Mesenchymal stem cell (in vitro differentiated cells and primary cell): Measurements from ENCODE around the gene NMNAT2.

ENCODE experiments used
- DNase-seq: peaks from one replicate; pipeline ENCODE4 v3.0.0-alpha.2; 2013
- H2AFZ ChIP-seq: one replicate; pipeline ENCODE4 v1.6.1; 2013; ENCODE audit warnings: low read depth, mild to moderate bottlenecking, control low read depth, inconsistent platforms, low read length, moderate library complexity
- H2AK5ac ChIP-seq: 2 replicates; pipeline ENCODE4 v1.6.1; 2013; ENCODE audit warnings: low read length, moderate library complexity, mild to moderate bottlenecking, inconsistent platforms; ENCODE audit not compliant: severe bottlenecking
- H2BK120ac ChIP-seq: one replicate; pipeline ENCODE4 v1.6.1; 2013; ENCODE audit warnings: low read depth, mild to moderate bottlenecking, inconsistent platforms, low read length, moderate library complexity
- H2BK12ac ChIP-seq, 2 experiments: one replicate each; pipeline ENCODE4 v1.6.1; 2013; ENCODE audit warnings: inconsistent platforms in 2 of 2, low read length in 2 of 2, mild to moderate bottlenecking in 2 of 2, moderate library complexity in 2 of 2, control low read depth in 1 of 2
- H2BK15ac ChIP-seq: one replicate; pipeline ENCODE4 v1.6.1; 2013; ENCODE audit warnings: mild to moderate bottlenecking, low read depth, inconsistent platforms; ENCODE audit not compliant: poor library complexity, severe bottlenecking
- H2BK5ac ChIP-seq: 2 replicates; pipeline ENCODE4 v1.6.1; 2013; ENCODE audit warnings: low read depth, mild to moderate bottlenecking, low read length, control low read depth, inconsistent platforms; ENCODE audit not compliant: poor library complexity, severe bottlenecking
- H3K14ac ChIP-seq, 2 experiments: one replicate each; pipeline ENCODE4 v1.6.1; 2013; ENCODE audit warnings: inconsistent platforms in 2 of 2, low read length in 2 of 2, control low read depth in 1 of 2, mild to moderate bottlenecking in 1 of 2, moderate library complexity in 1 of 2
- H3K18ac ChIP-seq, 2 experiments: one replicate each; pipeline ENCODE4 v1.6.1; 2013; ENCODE audit warnings: inconsistent platforms in 2 of 2, low read length in 2 of 2, control low read depth in 1 of 2, low read depth in 1 of 2, mild to moderate bottlenecking in 1 of 2
- H3K23ac ChIP-seq, 2 experiments: one replicate each; pipeline ENCODE4 v1.6.1; 2013; ENCODE audit warnings: inconsistent platforms in 2 of 2, low read length in 2 of 2, mild to moderate bottlenecking in 2 of 2, moderate library complexity in 2 of 2, control low read depth in 1 of 2
- H3K27ac ChIP-seq: 2 replicates; pipeline ENCODE4 v1.5.1; 2013; ENCODE audit warnings: mild to moderate bottlenecking, moderate library complexity, low read length, control low read depth, inconsistent platforms; ENCODE audit not compliant: poor library complexity, severe bottlenecking
- H3K27me3 ChIP-seq, 2 experiments: 2 replicates each; pipeline versions ENCODE4 v1.6.1 to v1.7.0; 2013; ENCODE audit warnings: low read length in 2 of 2, mild to moderate bottlenecking in 2 of 2, moderate library complexity in 2 of 2, control low read depth in 1 of 2, inconsistent platforms in 1 of 2; ENCODE audit not compliant: control insufficient read depth in 1 of 2, insufficient read depth in 1 of 2
- H3K36me3 ChIP-seq, 2 experiments: 2 replicates each; pipeline versions ENCODE4 v1.6.1 to v1.7.0; 2013; ENCODE audit warnings: low read length in 2 of 2, control low read depth in 1 of 2, inconsistent platforms in 1 of 2, low read depth in 1 of 2, mild to moderate bottlenecking in 1 of 2; ENCODE audit not compliant: insufficient read depth in 2 of 2, control insufficient read depth in 1 of 2
- H3K4ac ChIP-seq, 2 experiments: one replicate each; pipeline ENCODE4 v1.6.1; 2013; ENCODE audit warnings: inconsistent platforms in 2 of 2, low read length in 2 of 2, mild to moderate bottlenecking in 2 of 2, moderate library complexity in 2 of 2, control low read depth in 1 of 2, low read depth in 1 of 2
- H3K4me1 ChIP-seq: 2 replicates; pipeline ENCODE4 v1.6.1; 2013; ENCODE audit warnings: low read depth, low read length, control low read depth; ENCODE audit not compliant: control insufficient read depth, insufficient read depth
- H3K4me2 ChIP-seq: 2 replicates; pipeline ENCODE4 v1.6.1; 2013; ENCODE audit warnings: low read length, mild to moderate bottlenecking, inconsistent platforms; ENCODE audit not compliant: poor library complexity, severe bottlenecking
- H3K4me3 ChIP-seq, 2 experiments: 2 replicates each; pipeline versions ENCODE4 v1.5.1 to v1.7.0; 2013; ENCODE audit warnings: low read length in 2 of 2, mild to moderate bottlenecking in 2 of 2, control low read depth in 1 of 2, low read depth in 1 of 2; ENCODE audit not compliant: insufficient read depth in 1 of 2
- H3K79me1 ChIP-seq: replicated peaks from 2 replicates; pipeline ENCODE4 v1.6.1; 2013; ENCODE audit warnings: mild to moderate bottlenecking, control low read depth, low read length, inconsistent platforms; ENCODE audit not compliant: poor library complexity, severe bottlenecking
- H3K9ac ChIP-seq: 2 replicates; pipeline ENCODE4 v1.7.0; 2013; ENCODE audit warnings: mild to moderate bottlenecking, low read length, moderate library complexity
- H3K9me3 ChIP-seq: 2 replicates; pipeline ENCODE4 v1.7.0; 2013; ENCODE audit warnings: mild to moderate bottlenecking, low read length; ENCODE audit not compliant: control insufficient read depth
- H4K8ac ChIP-seq: one replicate; pipeline ENCODE4 v1.6.1; 2013; ENCODE audit warnings: inconsistent platforms, mild to moderate bottlenecking, low read length, moderate library complexity
- H4K91ac ChIP-seq: one replicate; pipeline ENCODE4 v1.6.1; 2013; ENCODE audit warnings: mild to moderate bottlenecking, low read length, inconsistent platforms
- WGBS: methylation state at CpG from one replicate; pipeline ENCODE4 v1.1.7; 2013; ENCODE audit warnings: mixed read lengths; 5-methylcytosine and 5-hydroxymethylcytosine counted together

NMNAT2 gene

GRCh38 chr1:183454377-183454776, 36.2 kb upstream of the NMNAT2 start:
- no peak overlapping the region for H3K4ac ChIP-seq
- no peak overlapping the region for H3K9ac ChIP-seq
- H3K79me1 ChIP-seq = no peaks in the 10 kb centered on the region
- H2BK5ac ChIP-seq = no peak overlapping the region
- no peaks in the 10 kb centered on the region for H3K36me3 ChIP-seq
- H2BK120ac ChIP-seq = no peak overlapping the region
- H3K23ac ChIP-seq = no peak overlapping the region
- WGBS = 84% methylated on average over 1 of the region's 2 CpGs
- H4K8ac ChIP-seq = no peak overlapping the region
- no peak overlapping the region for H3K4me3 ChIP-seq
- H3K4me2 ChIP-seq = no peak overlapping the region
- H3K27me3 ChIP-seq = peaks cover 3 to 7% of the 10 kb centered on the region in 2 experiments
- no peak overlapping the region for H3K14ac ChIP-seq
- no peak overlapping the region for H3K18ac ChIP-seq
- H2AFZ ChIP-seq = no peak overlapping the region
- no peak overlapping the region for H2AK5ac ChIP-seq
- no peak overlapping the region for H2BK12ac ChIP-seq
- H3K9me3 ChIP-seq = no peaks in the 10 kb centered on the region
- H3K4me1 ChIP-seq = no peaks in the 10 kb centered on the region
- no peak overlapping the region for H2BK15ac ChIP-seq
- H3K27ac ChIP-seq = no peak overlapping the region
- H4K91ac ChIP-seq = no peak overlapping the region
- no peak for DNase-seq

GRCh38 chr1:183450093-183450492, 31.9 kb upstream of the NMNAT2 start:
- Histone ChIP-seq H3K27ac (no peak overlapping the region), H3K9ac (no peak overlapping the region), H3K79me1 (no peaks in the 10 kb centered on the region)

GRCh38 chr1:183449223-183449770, 31.1 kb upstream of the NMNAT2 start:
- no peak overlapping the region for H2AFZ ChIP-seq
- no peak overlapping the region for H3K4me2 ChIP-seq
- WGBS = 88% methylated on average over 11 of the region's 13 CpGs
- no peak overlapping the region for H3K9ac ChIP-seq
- no peak overlapping the region for H3K18ac ChIP-seq
- H3K27ac ChIP-seq = no peak overlapping the region
- no peak overlapping the region for H2BK12ac ChIP-seq
- no peak overlapping the region for H3K23ac ChIP-seq
- H2BK120ac ChIP-seq = no peak overlapping the region
- H3K36me3 ChIP-seq = no peaks in the 10 kb centered on the region
- no peak for DNase-seq
- no peak overlapping the region for H2AK5ac ChIP-seq
- no peak overlapping the region for H3K14ac ChIP-seq
- H4K8ac ChIP-seq = no peak overlapping the region
- H3K79me1 ChIP-seq = no peaks in the 10 kb centered on the region
- no peak overlapping the region for H2BK15ac ChIP-seq
- H3K4ac ChIP-seq = no peak overlapping the region
- no peak overlapping the region for H4K91ac ChIP-seq
- H3K9me3 ChIP-seq = no peaks in the 10 kb centered on the region
- H2BK5ac ChIP-seq = no peak overlapping the region
- H3K4me1 ChIP-seq = peaks cover 1% of the 10 kb centered on the region
- H3K4me3 ChIP-seq = no peak overlapping the region
- H3K27me3 ChIP-seq = no peaks in the 10 kb centered on the region

More at GRCh38 chr1:183450093-183450492, 31.9 kb upstream of the NMNAT2 start:
- Histone ChIP-seq H4K8ac (no peak overlapping the region), H3K27me3 (no peaks in the 10 kb centered on the region), H3K14ac (no peak overlapping the region), H2AK5ac (no peak overlapping the region), H4K91ac (no peak overlapping the region), H2AFZ (no peak overlapping the region), H3K4me2 (no peak overlapping the region), H2BK15ac (no peak overlapping the region), H3K4me3 (no peak overlapping the region), H3K4me1 (peaks cover 1% of the 10 kb centered on the region), H3K9me3 (no peaks in the 10 kb centered on the region), H3K23ac (no peak overlapping the region), H3K36me3 (no peaks in the 10 kb centered on the region), H3K4ac (no peak overlapping the region), H2BK5ac (no peak overlapping the region), H3K18ac (no peak overlapping the region), H2BK120ac (no peak overlapping the region), H2BK12ac (no peak overlapping the region)
- WGBS = no CpG with 5 or more reads among the region's 2 CpGs
- DNase-seq = no peak

- peaks cover 12 to 22% of the 10 kb centered on the region in 2 experiments for H3K27me3 ChIP-seq
- H3K4me2 ChIP-seq = no peak overlapping the region
- H3K23ac ChIP-seq = no peak overlapping the region
- no peak overlapping the region for H2BK15ac ChIP-seq
- no peak overlapping the region for H3K4me3 ChIP-seq
- 0% methylated on average over 1 of the region's 3 CpGs for WGBS
- no peaks in the 10 kb centered on the region for H3K36me3 ChIP-seq
- DNase-seq = no peak
- no peak overlapping the region for H2BK12ac ChIP-seq
- no peak overlapping the region for H3K4ac ChIP-seq
- H2AFZ ChIP-seq = no peak overlapping the region
- H2BK120ac ChIP-seq = no peak overlapping the region
- H3K4me1 ChIP-seq = peaks cover 1% of the 10 kb centered on the region
- no peaks in the 10 kb centered on the region for H3K9me3 ChIP-seq
- H4K8ac ChIP-seq = no peak overlapping the region
- H3K79me1 ChIP-seq = no peaks in the 10 kb centered on the region
- H3K9ac ChIP-seq = no peak overlapping the region
- H3K27ac ChIP-seq = no peak overlapping the region
- H2BK5ac ChIP-seq = no peak overlapping the region
- H2AK5ac ChIP-seq = no peak overlapping the region
- no peak overlapping the region for H3K18ac ChIP-seq
- no peak overlapping the region for H4K91ac ChIP-seq
- no peak overlapping the region for H3K14ac ChIP-seq
These were observed 26.1 kb upstream of the NMNAT2 start for GRCh38 chr1:183444243-183444642.
